AG09319 (cell line): ENCODE measurements around the gene CERT1.

ENCODE experiments used
- DNase-seq: peaks from one replicate; pipeline ENCODE4 v3.0.0-alpha.2; 2010; ENCODE audit warnings: low read depth; ENCODE audit errors: extremely low read depth
- TF ChIP-seq, protein P1 (sequence below): IDR thresholded peaks from 2 replicates; pipeline ENCODE4 v1.5.1; 2011; ENCODE audit warnings: low read depth, mild to moderate bottlenecking, inconsistent platforms, low read length, moderate library complexity

The CERT1 gene

GRCh38 chr5:75365740-75366139, 145.7 kb downstream of the CERT1 start:
- DNase-seq = no peak
- TF ChIP-seq, protein P1, sequence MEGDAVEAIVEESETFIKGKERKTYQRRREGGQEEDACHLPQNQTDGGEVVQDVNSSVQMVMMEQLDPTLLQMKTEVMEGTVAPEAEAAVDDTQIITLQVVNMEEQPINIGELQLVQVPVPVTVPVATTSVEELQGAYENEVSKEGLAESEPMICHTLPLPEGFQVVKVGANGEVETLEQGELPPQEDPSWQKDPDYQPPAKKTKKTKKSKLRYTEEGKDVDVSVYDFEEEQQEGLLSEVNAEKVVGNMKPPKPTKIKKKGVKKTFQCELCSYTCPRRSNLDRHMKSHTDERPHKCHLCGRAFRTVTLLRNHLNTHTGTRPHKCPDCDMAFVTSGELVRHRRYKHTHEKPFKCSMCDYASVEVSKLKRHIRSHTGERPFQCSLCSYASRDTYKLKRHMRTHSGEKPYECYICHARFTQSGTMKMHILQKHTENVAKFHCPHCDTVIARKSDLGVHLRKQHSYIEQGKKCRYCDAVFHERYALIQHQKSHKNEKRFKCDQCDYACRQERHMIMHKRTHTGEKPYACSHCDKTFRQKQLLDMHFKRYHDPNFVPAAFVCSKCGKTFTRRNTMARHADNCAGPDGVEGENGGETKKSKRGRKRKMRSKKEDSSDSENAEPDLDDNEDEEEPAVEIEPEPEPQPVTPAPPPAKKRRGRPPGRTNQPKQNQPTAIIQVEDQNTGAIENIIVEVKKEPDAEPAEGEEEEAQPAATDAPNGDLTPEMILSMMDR = no peak

- no peak for DNase-seq
- TF ChIP-seq, protein P1 = no peak
These were observed 146.7 kb downstream of the CERT1 start for GRCh38 chr5:75364571-75365280.

- TF ChIP-seq, protein P1 = no peak
- no peak for DNase-seq
These were observed 147.5 kb downstream of the CERT1 start for GRCh38 chr5:75363726-75364495.

DNA sequence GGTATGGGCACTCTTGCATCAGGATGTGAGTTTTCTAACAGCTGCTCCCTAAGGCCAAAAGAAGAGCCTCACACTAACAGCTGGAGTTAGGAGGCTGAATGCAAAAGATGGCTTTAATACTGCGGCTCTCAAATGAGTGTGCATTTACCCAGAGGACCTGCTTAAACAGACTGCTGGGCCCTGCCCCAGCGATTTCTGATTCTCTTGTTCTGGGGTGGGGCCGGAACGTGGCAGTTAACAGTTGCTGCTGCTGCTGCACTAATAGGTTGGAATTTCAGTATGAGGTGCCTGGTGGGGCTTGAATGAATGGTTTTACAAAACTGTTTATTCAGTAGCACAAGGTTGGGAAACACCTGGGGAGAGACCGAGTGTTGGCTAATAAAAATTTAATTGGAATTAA, 148.3 kb downstream of the CERT1 start:
- DNase-seq = no peak
- TF ChIP-seq, protein P1 = no peak

GRCh38 chr5:75362474-75362975, 148.9 kb downstream of the CERT1 start:
- TF ChIP-seq, protein P1 = no peak

GRCh38 chr5:75361310-75361709, 150.1 kb downstream of the CERT1 start:
- TF ChIP-seq, protein P1 = no peak
- no peak for DNase-seq

More at GRCh38 chr5:75362474-75362975, 148.9 kb downstream of the CERT1 start:
- no peak for DNase-seq

- TF ChIP-seq, protein P1 = no peak
These were observed 153.3 kb downstream of the CERT1 start for GRCh38 chr5:75358117-75358516.

More at GRCh38 chr5:75358117-75358516, 153.3 kb downstream of the CERT1 start:
- DNase-seq = no peak
